ENCODE measurements around the gene MINPP1. TPM values are rescaled to one million over a fixed set of nuclear protein-coding genes. Genes with fewer than 3 reads are reported as not detected.

Gene MINPP1
- total RNA-seq, 1 experiment from 2014 or later = 22.1 TPM

DNA sequence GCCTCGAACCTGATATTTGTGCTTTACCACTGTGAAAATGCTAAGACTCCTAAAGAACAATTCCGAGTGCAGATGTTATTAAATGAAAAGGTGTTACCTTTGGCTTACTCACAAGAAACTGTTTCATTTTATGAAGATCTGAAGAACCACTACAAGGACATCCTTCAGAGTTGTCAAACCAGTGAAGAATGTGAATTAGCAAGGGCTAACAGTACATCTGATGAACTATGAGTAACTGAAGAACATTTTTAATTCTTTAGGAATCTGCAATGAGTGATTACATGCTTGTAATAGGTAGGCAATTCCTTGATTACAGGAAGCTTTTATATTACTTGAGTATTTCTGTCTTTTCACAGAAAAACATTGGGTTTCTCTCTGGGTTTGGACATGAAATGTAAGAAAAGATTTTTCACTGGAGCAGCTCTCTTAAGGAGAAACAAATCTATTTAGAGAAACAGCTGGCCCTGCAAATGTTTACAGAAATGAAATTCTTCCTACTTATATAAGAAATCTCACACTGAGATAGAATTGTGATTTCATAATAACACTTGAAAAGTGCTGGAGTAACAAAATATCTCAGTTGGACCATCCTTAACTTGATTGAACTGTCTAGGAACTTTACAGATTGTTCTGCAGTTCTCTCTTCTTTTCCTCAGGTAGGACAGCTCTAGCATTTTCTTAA is 47.7 kb downstream of the MINPP1 start:
- Histone ChIP-seq H3K9me2 (ENCODE audit: insufficient read depth) (no peaks in the 10 kb centered on the region), H4K20me1 (ENCODE audit: insufficient read depth) (no peaks in the 10 kb centered on the region), H3K27me3 (ENCODE audit: insufficient read depth, low read length) (no peaks in the 10 kb centered on the region), H3K4me1 (ENCODE audit: control insufficient read depth in 1 of 2, insufficient read depth in 2 of 2, low read length in 2 of 2) (peaks cover 0 to 3% of the 10 kb centered on the region in 2 experiments; a peak in 1 of 4 replicates), H3K9ac (ENCODE audit: low read length) (no peak overlapping the region), H2AFZ (ENCODE audit: low read depth, low read length, poor library complexity, severe bottlenecking) (no peak overlapping the region), H3K4me2 (ENCODE audit: low read length) (no peak overlapping the region), H3K36me3 (ENCODE audit: control insufficient read depth in 1 of 2, insufficient read depth in 2 of 2, low read length in 2 of 2) (peaks cover 4 to 6% of the 10 kb centered on the region in 2 experiments; a peak in 2 of 4 replicates), H3K9me3 (ENCODE audit: control insufficient read depth in 1 of 2, insufficient read depth in 1 of 2, low read depth in 1 of 2, low read length in 2 of 2) (no peaks in the 10 kb centered on the region), H3K4me3 (replicated peaks in 1 of 2; ENCODE audit: low read depth in 1 of 2, low read length in 2 of 2) (no peak overlapping the region), H3K27ac (ENCODE audit: low read depth, low read length) (no peak overlapping the region), H3K79me2 (ENCODE audit: insufficient read depth, low read length) (peaks cover 7% of the 10 kb centered on the region; the same call in 1 of the 2 replicates)
- intact Hi-C loops (cut with micrococcal nuclease) = no loop called here
- no peak for DNase-seq (ENCODE audit: low read depth, low spot score)
- TF ChIP-seq SP1 (IDR thresholded peaks at IDR 0.05; ENCODE audit: low read depth) (no peak), SRF (IDR thresholded peaks at IDR 0.05; ENCODE audit: low read depth) (no peak), POLR2AphosphoS5 (IDR thresholded peaks at IDR 0.05; ENCODE audit: low read depth, low read length) (no peak), SIN3A (IDR thresholded peaks at IDR 0.05; ENCODE audit: low read depth) (no peak), POLR2A (IDR thresholded peaks at IDR 0.05; ENCODE audit: borderline replicate concordance, extremely low read depth, insufficient read depth, insufficient read length) (no peak)
- TF ChIP-seq, protein P1, sequence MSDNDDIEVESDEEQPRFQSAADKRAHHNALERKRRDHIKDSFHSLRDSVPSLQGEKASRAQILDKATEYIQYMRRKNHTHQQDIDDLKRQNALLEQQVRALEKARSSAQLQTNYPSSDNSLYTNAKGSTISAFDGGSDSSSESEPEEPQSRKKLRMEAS (IDR thresholded peaks at IDR 0.05) = no peak
- POLR2A ChIA-PET = no interaction called here
- TSS peak; percentile 48 for BruUV-seq (replicated peaks)
- no peak for ATAC-seq
- RAD21 ChIA-PET (ENCODE audit: low non-redundant PET in 1 of 2, low total read pairs in 2 of 2, uncharacterized antibody in 2 of 2, unreplicated experiment in 2 of 2) = no interaction called here
- CTCF ChIA-PET = no interaction called here

DNA sequence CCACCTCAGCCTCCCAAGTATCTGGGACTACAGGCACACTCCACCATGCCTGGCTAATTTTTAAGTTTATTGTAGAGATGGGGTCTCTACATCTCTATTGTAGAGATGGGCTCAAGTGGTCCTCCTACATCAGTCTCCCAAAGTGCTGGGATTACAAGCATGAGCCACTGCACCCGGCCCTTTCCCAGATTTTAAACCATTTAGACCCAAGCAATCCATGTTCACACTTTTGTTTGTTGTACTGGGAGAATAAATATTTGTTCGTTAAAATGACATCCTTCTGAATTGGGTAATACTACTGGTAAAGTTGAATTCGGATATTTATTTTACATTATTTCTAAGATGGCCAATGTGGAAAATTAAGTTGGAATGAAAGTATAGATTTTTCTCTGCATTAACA is 52.7 kb downstream of the MINPP1 start:
- intact Hi-C loops (cut with micrococcal nuclease) = no loop called here
- Histone ChIP-seq H3K9me3 (ENCODE audit: control insufficient read depth in 1 of 2, insufficient read depth in 1 of 2, low read depth in 1 of 2, low read length in 2 of 2) (no peaks in the 10 kb centered on the region), H3K27me3 (ENCODE audit: insufficient read depth, low read length) (no peaks in the 10 kb centered on the region), H3K4me1 (ENCODE audit: control insufficient read depth in 1 of 2, insufficient read depth in 2 of 2, low read length in 2 of 2) (no peaks in the 10 kb centered on the region), H3K36me3 (ENCODE audit: control insufficient read depth in 1 of 2, insufficient read depth in 2 of 2, low read length in 2 of 2) (peaks cover 2 to 4% of the 10 kb centered on the region in 2 experiments; a peak in 2 of 4 replicates), H3K9ac (ENCODE audit: low read length) (no peak overlapping the region), H3K27ac (ENCODE audit: low read depth, low read length) (no peak overlapping the region), H3K4me2 (ENCODE audit: low read length) (no peak overlapping the region), H3K9me2 (ENCODE audit: insufficient read depth) (no peaks in the 10 kb centered on the region), H3K79me2 (ENCODE audit: insufficient read depth, low read length) (no peaks in the 10 kb centered on the region), H2AFZ (ENCODE audit: low read depth, low read length, poor library complexity, severe bottlenecking) (no peak overlapping the region), H4K20me1 (ENCODE audit: insufficient read depth) (no peaks in the 10 kb centered on the region), H3K4me3 (replicated peaks in 1 of 2; ENCODE audit: low read depth in 1 of 2, low read length in 2 of 2) (no peak overlapping the region)
- POLR2A ChIA-PET = no interaction called here
- ATAC-seq (no peak), DNase-seq (ENCODE audit: low read depth, low spot score) (no peak)
- CTCF ChIA-PET = no interaction called here
- no peak for TF ChIP-seq POLR2A (IDR thresholded peaks at IDR 0.05; ENCODE audit: borderline replicate concordance, extremely low read depth, insufficient read depth, insufficient read length)
- no peak for TF ChIP-seq CEBPB (IDR thresholded peaks at IDR 0.05; ENCODE audit: low read depth)
- no peak for TF ChIP-seq SP1 (IDR thresholded peaks at IDR 0.05; ENCODE audit: low read depth)
- TF ChIP-seq TCF7L2 (IDR thresholded peaks at IDR 0.05; ENCODE audit: borderline replicate concordance, extremely low read depth, insufficient read depth, insufficient read length) = no peak
- no peak for TF ChIP-seq EZH2phosphoT487 (IDR thresholded peaks at IDR 0.05; ENCODE audit: borderline replicate concordance)
- TF ChIP-seq ELF1 (IDR thresholded peaks at IDR 0.05; ENCODE audit: borderline replicate concordance, low read depth) = no peak
- TF ChIP-seq EGR1 (IDR thresholded peaks at IDR 0.05; ENCODE audit: low read depth) = no peak
- no peak for TF ChIP-seq JUND (IDR thresholded peaks at IDR 0.05)
- TF ChIP-seq ZFX (IDR thresholded peaks at IDR 0.05) = no peak
- no peak for TF ChIP-seq FOSL1 (IDR thresholded peaks at IDR 0.05; ENCODE audit: low read depth)
- no peak for TF ChIP-seq RAD21 (IDR thresholded peaks at IDR 0.05; ENCODE audit: low read depth)
- TF ChIP-seq CBX3 (IDR thresholded peaks at IDR 0.05; ENCODE audit: low read depth) = no peak
- TF ChIP-seq, protein P2, sequence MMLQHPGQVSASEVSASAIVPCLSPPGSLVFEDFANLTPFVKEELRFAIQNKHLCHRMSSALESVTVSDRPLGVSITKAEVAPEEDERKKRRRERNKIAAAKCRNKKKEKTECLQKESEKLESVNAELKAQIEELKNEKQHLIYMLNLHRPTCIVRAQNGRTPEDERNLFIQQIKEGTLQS (IDR thresholded peaks at IDR 0.05) = no peak
- TF ChIP-seq EZH2 (IDR thresholded peaks at IDR 0.05) = no peak
- no peak for TF ChIP-seq SIN3A (IDR thresholded peaks at IDR 0.05; ENCODE audit: low read depth)
- no peak for TF ChIP-seq ZNF274 (IDR thresholded peaks at IDR 0.05; ENCODE audit: low read depth, low read length)
- TF ChIP-seq SRF (IDR thresholded peaks at IDR 0.05; ENCODE audit: low read depth) = no peak
- RAD21 ChIA-PET (ENCODE audit: low non-redundant PET in 1 of 2, low total read pairs in 2 of 2, uncharacterized antibody in 2 of 2, unreplicated experiment in 2 of 2) = interaction anchor here in 1 of 2 experiments (0.7 kb wide), 1 partner anchor 11 kb away, joined by 5 read pairs; no protein-coding TSS in a partner anchor
- BruUV-seq (replicated peaks) = no TSS peak
